Cardiac fibroblast (primary cell): ENCODE data around the gene MS4A6E.
A peak's percentile ranks its signal among the peaks of the same experiment; 100 is the strongest.
"Not testable (repeated sequence)": the region's sequence is repeated elsewhere in the genome, so short reads cannot be mapped to it uniquely, and the experiment has no call there.

Experiments used
- DNase-seq, 2 donors: peaks; one replicate each; pipeline versions ENCODE4 v3.0.0 to v3.0.0-alpha.2; 2010; ENCODE audit warnings: low read depth in 2 of 2
- H3K4me3 ChIP-seq, 2 donors: replicated peaks in 1 of 2; 1 replicate in 1 of 2; 2 replicates in 1 of 2; pipeline ENCODE4 v1.5.1; 2011; ENCODE audit warnings: low read depth in 2 of 2, low read length in 2 of 2, mild to moderate bottlenecking in 2 of 2, moderate library complexity in 1 of 2
- TF ChIP-seq, protein P1 (sequence below): IDR thresholded peaks from one replicate; pipeline ENCODE4 v1.5.1; 2011; ENCODE audit warnings: low read depth, mild to moderate bottlenecking, low read length, inconsistent platforms

MS4A6E gene

DNA sequence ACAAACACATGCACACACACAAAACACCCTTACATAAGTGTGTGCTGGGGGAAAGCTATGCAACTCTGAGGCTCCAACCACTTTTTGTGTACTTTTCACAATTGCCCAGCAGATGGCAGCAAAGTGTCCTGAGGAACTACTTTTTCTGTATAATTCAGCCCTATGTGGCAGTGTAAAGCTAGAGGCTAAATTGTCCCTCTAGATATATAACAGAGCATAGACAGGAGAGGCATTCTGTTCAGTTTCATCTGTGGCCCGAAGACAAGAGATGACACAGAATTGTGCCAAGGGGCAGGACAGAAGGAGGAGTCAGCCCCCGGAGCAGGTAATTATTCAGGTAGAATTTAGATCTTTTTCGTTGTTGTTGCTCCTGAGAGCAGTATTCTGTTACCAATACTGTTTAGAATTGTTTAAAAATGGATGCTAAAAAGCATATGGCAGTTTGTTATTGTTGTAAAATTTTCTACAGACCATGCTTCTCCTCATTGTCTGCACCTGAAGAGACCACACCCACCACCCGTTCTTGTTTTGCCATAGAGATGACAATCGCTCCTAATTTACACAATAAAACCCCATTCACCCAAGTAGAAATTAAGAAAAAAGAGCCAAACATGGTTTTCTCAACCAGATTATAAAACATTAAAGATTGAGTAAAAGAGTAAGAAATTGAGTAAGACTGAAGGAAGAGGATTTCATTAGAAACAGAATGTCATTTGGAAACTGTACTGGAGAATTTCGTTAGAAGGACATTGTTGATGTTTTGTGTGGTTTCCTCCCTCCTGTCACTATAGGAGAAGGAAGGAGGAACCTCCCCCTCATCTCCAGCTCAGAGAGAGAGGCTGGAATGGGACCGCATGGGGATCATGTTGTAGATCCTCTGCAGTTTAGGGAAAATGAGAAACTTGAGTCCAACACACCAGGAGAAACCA is 36.8 kb downstream of the MS4A6E start:
- H3K4me3 ChIP-seq, result no peak overlapping the region
- TF ChIP-seq, protein P1, sequence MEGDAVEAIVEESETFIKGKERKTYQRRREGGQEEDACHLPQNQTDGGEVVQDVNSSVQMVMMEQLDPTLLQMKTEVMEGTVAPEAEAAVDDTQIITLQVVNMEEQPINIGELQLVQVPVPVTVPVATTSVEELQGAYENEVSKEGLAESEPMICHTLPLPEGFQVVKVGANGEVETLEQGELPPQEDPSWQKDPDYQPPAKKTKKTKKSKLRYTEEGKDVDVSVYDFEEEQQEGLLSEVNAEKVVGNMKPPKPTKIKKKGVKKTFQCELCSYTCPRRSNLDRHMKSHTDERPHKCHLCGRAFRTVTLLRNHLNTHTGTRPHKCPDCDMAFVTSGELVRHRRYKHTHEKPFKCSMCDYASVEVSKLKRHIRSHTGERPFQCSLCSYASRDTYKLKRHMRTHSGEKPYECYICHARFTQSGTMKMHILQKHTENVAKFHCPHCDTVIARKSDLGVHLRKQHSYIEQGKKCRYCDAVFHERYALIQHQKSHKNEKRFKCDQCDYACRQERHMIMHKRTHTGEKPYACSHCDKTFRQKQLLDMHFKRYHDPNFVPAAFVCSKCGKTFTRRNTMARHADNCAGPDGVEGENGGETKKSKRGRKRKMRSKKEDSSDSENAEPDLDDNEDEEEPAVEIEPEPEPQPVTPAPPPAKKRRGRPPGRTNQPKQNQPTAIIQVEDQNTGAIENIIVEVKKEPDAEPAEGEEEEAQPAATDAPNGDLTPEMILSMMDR, result peak; percentile 61

GRCh38 chr11:60366262-60366904 is 39.3 kb downstream of the MS4A6E start:
- H3K4me3 ChIP-seq, DNase-seq: not testable (repeated sequence)

More for the DNA sequence above, 36.8 kb downstream of the MS4A6E start:
- peak; percentile 59 to 66 for DNase-seq

DNA sequence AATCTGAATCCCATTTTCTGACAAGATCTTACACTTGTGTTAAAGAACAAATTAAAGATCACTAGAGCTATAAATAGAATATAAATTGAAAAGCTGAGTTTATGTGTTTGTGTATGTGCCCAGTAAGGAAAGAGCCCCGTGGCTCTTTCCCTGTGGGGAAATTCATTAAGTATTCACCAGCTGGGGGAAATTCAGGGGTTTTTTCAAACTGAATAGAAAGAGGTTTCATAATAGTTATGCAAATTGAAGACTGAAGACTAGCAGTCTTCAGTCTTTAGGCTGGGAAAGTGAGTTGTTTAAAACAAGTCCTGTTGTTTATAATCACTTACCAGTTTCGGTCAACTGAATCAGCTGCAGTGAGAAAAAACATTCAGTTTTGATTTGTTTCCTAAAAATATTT is 40.0 kb downstream of the MS4A6E start:
- peak in 1 of 2 donors; percentile 10 for DNase-seq
- no peak overlapping the region for H3K4me3 ChIP-seq
- TF ChIP-seq, protein P1, result no peak

DNA sequence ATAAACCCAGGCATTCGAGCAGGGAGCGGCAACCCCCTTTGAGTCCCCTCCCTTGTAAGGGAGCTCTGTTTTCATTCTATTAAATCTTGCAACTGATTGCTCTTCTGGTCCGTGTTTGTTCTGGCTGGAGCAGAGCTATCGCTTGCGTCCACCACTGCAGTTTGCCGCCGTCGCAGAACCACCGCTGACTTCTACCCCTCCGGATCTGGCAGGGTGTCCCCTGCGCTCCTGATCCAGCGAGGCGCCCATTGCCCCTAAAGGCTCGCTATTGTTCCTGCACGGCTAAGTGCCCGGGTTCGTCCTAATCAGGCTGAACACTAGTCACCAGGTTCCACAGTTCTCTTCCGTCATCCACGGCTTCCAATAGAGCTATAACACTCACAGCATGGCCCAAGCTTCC is 40.8 kb downstream of the MS4A6E start:
- H3K4me3 ChIP-seq, result no peak overlapping the region
- no peak for DNase-seq
- TF ChIP-seq, protein P1, result no peak

GRCh38 chr11:60370252-60370810 is 43.3 kb downstream of the MS4A6E start:
- no peak overlapping the region for H3K4me3 ChIP-seq
- TF ChIP-seq, protein P1, result no peak
- DNase-seq, result peak in 1 of 2 donors; percentile 2

- peak in 1 of 2 donors; percentile 47 for DNase-seq
- H3K4me3 ChIP-seq, result no peak overlapping the region
- TF ChIP-seq, protein P1, result no peak
Measured at GRCh38 chr11:60370811-60371298, 43.8 kb downstream of the MS4A6E start.

DNA sequence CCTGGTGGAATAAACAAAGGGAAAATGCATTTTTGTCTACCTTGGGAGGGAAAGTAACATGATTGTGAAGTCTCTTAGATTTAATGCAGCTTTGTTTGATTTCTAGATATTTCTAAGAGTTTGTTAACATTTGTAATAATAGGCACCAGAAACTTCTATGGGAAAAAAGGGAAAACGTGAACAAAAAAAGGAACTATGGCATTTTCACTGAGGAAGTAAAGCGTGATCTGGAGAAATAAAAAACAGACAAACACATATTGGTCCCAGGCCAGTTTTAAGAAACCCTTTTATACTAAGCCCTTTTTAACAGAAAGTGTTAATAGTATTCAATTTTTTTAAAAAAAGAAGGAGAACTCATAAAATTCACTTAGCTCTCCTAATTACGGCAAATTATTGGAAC is 44.3 kb downstream of the MS4A6E start:
- no peak overlapping the region for H3K4me3 ChIP-seq
- TF ChIP-seq, protein P1, result no peak
- no peak for DNase-seq
